Fibroblast of skin of left biceps (primary cell): Measurements from ENCODE around the gene ALKBH6.
"Not testable (repeated sequence)": the region's sequence is repeated elsewhere in the genome, so short reads cannot be mapped to it uniquely, and the experiment has no call there.

Experiments
- DNase-seq, 2 experiments: peaks; one replicate each; pipeline ENCODE4 v3.0.0-alpha.2; 2013; ENCODE audit warnings: low read depth in 2 of 2

Gene ALKBH6

GRCh38 chr19:35992907-35993765, 20.9 kb downstream of the ALKBH6 start:
- no peak for DNase-seq

- no peak for DNase-seq
Measured at GRCh38 chr19:35991731-35992450, 22.1 kb downstream of the ALKBH6 start.

DNA sequence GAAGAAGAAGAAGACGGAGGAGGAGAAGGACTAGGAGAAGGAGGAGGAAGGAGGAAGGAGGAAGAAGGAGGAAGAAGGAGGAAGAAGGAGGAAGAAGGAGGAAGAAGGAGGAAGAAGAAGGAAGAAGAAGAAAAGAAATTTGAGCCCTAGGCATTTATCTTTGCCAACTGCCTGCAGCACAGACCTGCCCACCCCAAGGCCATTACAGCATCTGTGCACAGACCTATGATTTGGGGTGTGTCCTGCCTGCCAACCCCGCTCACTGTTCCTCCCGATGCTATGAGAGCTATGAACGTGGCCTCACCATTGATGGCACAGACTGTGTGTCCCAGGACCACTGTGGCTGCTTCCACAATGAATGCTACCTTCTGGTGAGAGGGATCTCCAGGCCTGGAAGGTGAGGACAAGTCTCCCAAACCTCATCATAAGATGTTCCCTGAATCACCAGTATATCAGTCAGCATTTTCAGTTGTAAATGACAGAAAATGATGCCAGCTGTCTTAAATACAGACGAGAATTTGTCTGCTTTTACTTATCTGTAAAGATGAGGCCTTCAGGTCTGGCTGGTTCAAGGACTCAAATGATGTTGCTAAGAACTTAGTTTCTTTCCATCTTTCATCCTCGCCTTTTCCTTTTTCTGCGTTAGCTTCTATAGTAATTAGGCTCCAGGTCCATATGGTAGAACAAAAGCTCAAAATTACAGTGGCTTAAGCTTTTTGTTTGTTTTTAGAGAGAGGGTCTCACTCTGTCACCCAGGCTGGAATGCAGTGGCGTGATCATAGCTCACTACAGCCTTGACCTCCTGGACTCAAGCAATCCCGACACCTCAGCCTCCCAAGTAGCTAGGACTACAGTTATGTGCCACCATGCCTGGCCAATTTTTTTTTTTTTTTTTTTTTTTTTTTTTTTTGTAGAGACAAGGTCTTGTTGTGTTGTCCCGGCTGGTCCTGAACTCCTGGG, 23.0 kb downstream of the ALKBH6 start:
- DNase-seq: no peak

- DNase-seq: no peak
Measured at GRCh38 chr19:35990156-35990555, 23.9 kb downstream of the ALKBH6 start.

GRCh38 chr19:35988824-35989223, 25.2 kb downstream of the ALKBH6 start:
- DNase-seq: no peak

DNA sequence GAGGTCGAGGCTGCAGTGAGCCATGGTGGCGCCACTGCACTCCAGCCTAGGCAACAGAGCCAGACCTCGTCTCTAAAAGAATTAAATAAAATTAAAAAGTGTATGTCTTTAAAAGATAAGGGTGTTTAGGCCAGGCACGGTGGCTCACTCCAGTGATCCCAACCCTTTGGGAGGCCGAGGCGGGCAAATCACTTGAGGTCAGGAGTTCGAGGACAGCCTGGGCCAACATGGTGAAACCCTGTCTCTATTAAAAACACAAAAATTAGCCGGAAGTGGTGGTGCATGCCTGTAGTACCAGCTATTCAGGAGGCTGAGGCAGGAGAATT, 26.5 kb downstream of the ALKBH6 start:
- DNase-seq: no peak

DNA sequence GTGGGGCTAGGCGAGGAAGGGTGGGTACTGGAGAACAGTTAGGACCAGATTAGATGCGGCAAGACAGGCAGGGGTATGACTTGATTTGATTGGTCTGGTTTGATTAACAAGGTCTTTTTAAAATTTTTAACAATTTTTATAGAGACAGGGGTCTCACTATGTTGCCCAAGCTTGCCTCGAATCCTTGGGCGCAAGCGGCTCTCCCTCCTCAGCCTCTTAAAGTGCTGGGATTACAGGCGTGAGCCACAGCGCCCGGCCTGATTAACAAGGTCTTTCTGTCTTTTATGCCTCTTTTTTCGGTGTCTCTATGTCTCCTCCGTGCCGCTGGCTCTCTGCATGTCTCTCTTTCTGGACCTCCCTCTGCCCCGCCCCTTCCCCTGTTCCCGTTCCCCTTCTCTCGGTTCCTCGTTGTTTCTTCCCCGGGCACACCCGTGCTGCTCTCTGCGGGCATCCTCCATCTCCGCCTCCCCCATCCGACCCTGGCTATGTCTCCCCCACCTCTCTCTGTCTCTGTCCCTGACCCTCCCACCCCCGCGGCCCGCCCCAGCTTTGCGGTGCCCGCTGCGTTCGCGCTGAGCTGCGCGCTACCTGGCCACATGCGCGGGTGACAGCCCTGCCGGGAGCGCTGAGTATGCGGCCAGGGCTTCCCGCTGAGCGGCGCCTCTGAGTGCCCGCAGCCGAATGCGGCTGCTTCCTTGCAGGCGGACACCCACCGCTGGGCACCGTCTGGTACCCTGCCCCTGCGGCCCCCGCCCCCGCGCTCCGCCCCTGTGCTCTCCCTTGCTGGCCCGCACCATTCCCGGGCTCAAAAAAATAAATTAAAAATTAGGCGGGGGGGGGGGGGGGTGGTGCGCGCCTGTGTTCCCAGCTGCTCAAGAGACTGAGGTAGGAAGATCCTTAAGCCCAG, 27.1 kb downstream of the ALKBH6 start:
- no peak for DNase-seq

GRCh38 chr19:35986111-35986510, 27.9 kb downstream of the ALKBH6 start:
- no peak for DNase-seq

GRCh38 chr19:35983177-35983576, 30.8 kb downstream of the ALKBH6 start:
- no peak for DNase-seq

DNA sequence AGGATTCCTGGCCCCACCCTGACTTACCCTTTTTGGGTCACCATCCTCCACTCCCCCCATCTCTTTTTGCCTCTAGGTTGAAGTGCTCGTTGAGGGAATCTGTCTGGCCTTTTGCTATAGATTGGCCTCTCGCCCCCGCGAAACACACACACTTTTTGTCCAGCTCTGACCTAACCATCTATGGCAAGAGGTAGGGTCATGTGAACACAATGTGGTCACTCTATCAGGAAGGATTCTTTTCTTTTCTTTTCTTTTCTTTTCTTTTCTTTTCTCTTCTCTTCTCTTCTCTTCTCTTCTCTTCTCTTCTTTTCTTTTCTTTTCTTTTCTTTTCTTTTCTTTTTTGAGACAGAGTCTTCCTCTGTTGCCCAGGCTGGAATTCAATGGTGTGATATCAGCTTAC, 33.0 kb downstream of the ALKBH6 start:
- not testable (repeated sequence) for DNase-seq

DNA sequence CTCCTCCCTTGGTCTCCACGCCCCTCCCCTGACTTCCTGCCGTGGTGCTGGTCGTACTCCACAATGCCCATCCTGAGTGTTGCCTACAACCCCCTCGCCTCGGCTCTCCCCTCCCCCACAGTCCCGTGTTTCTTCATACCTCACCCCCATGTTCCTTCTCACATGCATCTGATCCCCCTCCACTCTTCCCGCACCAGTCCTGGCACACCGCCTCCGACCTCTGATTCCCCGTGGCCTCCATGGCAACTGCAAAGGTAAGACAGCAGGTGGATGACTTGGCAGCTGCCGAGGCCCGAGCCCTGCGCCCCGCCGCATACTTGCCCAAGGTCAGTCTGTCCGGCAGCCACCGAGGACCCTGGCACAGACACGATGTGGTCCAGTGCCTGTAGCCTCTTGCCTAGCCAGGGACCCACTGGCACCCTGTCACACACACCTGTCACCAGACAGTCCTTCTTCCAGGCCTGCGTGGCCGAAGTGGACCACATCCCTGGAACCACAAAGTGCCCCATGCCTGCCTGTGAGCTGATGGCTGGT, 35.1 kb downstream of the ALKBH6 start:
- no peak for DNase-seq

DNA sequence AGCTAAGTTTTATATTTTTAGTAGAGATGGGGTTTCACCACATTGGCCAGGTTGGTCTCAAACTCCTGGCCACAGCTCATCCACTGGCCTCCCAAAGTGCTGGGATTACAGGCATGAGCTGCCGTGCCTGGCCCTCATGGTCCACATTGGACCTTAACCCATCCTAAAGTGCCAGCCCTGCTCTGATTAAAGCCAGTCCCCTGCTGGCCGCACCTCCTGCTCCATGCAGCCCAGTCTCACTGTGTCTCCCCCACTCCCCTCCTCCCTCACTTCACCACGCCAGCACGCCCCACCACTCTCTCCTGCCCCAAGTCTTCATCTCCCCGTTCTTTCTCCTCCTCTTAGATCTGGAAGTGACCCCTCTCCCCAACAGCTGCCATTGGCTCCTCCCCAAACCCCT, 35.7 kb downstream of the ALKBH6 start:
- no peak for DNase-seq

GRCh38 chr19:35977446-35978222, 36.4 kb downstream of the ALKBH6 start:
- DNase-seq: no peak

- no peak for DNase-seq
Measured at GRCh38 chr19:35975608-35976214, 38.3 kb downstream of the ALKBH6 start.

DNA sequence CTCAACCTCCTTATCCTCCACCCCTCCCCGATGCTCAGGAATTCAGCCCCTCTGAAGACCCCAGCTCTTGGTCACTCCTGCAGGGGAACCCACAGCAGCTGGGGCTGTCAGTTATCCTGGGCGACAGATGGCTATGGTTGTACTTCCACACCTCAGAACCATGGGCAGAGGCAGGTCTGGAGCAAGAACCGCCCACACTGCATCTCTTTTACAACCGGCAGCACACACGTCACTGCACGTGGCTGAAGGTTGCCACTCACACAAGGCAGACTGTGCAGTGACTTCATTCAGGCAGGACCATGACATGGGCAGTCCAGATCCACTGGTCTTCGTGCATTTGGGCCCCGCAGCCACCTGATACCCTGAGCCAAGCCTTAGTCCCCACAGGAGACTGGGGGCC, 40.5 kb downstream of the ALKBH6 start:
- DNase-seq: no peak

GRCh38 chr19:35966771-35967170, 47.2 kb downstream of the ALKBH6 start:
- no peak for DNase-seq

DNA sequence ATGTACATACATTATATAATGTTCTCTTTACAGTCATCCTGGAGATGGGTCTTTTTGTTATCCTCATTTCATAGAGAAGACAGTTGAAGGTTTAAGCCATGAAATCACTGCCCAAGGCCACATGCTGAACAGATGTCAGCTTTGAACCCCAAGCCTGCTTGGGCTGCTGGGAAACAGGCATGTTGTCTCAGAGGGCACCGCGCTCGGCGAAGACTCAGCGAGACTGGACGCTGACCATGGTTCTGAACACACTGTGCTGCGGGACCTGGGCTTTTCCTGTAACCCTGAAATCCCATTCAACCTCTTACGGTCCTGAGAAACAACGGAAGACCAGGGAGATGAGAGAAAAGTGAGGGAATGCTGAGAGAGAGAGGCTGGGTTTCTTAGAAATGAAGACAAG, 50.5 kb downstream of the ALKBH6 start:
- peak in 1 of 2 experiments; percentile 9 for DNase-seq

DNA sequence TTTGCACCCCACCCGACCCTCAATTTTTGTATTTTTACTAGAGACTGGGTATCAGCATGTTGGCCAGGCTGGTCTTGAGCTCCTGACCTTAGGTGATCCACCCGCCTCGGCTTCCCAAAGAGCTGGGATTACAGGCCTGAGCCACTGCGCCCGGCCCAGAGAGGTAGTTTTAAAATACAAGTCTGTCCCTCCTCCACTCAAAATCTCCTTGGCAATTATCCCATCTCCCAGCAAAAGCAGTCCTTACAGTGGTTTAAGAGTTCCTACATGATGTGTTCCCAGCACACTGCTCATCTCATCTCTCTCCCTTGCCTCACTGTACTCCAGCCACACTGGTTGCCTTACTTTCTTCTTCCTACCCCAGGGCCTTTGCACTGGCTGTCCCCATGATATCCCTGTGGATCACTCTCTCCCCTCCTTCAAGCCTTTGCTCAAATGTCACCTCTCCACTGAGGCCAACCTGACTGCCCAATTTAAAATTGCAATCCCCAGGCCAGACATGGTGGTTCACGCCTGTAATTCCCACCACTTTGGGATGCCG, 53.5 kb downstream of the ALKBH6 start:
- no peak for DNase-seq

DNA sequence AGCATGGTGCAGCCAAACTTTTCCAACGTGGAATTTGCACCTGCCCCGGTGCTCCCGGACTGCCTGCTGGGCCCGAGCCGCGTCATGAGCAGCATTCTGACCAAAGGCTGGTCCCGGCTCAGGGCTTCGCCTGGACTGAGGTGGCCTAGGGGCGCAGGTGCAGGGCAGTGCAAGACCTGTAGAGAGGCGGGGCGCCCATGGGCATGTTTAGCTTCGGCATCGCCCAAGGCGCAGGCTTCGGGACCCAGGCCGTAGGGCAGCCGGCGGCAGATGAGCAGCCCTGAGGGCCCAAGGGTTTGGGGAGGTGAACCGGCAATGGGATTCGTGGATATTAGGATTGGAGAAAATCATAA, 54.1 kb downstream of the ALKBH6 start:
- no peak for DNase-seq
